Esophagus muscularis mucosa (tissue), 4 donors: ENCODE measurements around the gene ARL14.

ENCODE experiments used
- EP300 ChIP-seq: sonication (generic); formaldehyde crosslinking; IDR thresholded peaks from one replicate; pipeline ENCODE4 v1.6.1; 2017; ENCODE audit warnings: antibody characterized with exemption
- POLR2A ChIP-seq: fragments of 450-650 bp; IDR thresholded peaks from one replicate; pipeline ENCODE4 v1.6.1; 2017; ENCODE audit warnings: antibody characterized with exemption, moderate library complexity, mild to moderate bottlenecking, low read depth
- POLR2AphosphoS5 ChIP-seq, 2 donors: sonication (generic); formaldehyde crosslinking; IDR thresholded peaks; one replicate each; pipeline ENCODE4 v1.6.1; 2017; ENCODE audit warnings: antibody characterized with exemption in 2 of 2
- TF ChIP-seq, protein P1 (sequence below), 3 experiments: fragments of 200-600 bp in 2 of 3; fragments of 450-650 bp in 1 of 3; sonication (generic) in 2 of 3; IDR thresholded peaks; one replicate each; pipeline ENCODE4 v1.5.1; 2017 to 2019; ENCODE audit warnings: antibody characterized with exemption in 3 of 3, mild to moderate bottlenecking in 2 of 3, moderate library complexity in 1 of 3

DNA sequence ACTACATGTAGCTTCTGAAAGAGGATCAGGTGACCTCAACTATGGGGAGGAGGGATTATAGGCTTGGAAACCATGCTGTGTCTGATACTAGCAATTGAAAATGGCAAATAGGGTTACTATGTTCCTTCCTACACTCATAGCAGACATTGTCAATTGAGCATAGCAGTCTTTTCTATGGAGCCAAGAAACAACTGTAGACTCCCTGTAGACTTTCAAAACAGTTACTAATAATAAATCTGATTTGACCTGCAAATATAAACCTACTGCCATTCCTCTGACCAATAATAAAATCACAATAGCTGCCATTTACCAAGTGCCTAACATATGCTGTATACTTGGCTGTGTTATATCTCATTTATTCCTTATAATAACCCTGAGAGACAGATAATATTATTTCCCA lies 8.5 kb upstream of the ARL14 start:
- TF ChIP-seq POLR2AphosphoS5 (IDR thresholded peaks at IDR 0.05) (no peak), POLR2A (no peak), EP300 (no peak)
- TF ChIP-seq, protein P1, sequence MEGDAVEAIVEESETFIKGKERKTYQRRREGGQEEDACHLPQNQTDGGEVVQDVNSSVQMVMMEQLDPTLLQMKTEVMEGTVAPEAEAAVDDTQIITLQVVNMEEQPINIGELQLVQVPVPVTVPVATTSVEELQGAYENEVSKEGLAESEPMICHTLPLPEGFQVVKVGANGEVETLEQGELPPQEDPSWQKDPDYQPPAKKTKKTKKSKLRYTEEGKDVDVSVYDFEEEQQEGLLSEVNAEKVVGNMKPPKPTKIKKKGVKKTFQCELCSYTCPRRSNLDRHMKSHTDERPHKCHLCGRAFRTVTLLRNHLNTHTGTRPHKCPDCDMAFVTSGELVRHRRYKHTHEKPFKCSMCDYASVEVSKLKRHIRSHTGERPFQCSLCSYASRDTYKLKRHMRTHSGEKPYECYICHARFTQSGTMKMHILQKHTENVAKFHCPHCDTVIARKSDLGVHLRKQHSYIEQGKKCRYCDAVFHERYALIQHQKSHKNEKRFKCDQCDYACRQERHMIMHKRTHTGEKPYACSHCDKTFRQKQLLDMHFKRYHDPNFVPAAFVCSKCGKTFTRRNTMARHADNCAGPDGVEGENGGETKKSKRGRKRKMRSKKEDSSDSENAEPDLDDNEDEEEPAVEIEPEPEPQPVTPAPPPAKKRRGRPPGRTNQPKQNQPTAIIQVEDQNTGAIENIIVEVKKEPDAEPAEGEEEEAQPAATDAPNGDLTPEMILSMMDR (IDR thresholded peaks at IDR 0.05) = no peak
